Ovary (tissue), 3 donors: ENCODE measurements around the gene DGCR6L.

ENCODE experiments used
- EP300 ChIP-seq: sonication (generic); formaldehyde crosslinking; IDR thresholded peaks from one replicate; pipeline ENCODE4 v1.6.1; 2017; ENCODE audit warnings: antibody characterized with exemption
- POLR2A ChIP-seq: fragments of 450-650 bp; IDR thresholded peaks from one replicate; pipeline ENCODE4 v1.6.1; 2017; ENCODE audit warnings: antibody characterized with exemption, mild to moderate bottlenecking, moderate library complexity
- TF ChIP-seq, protein P1 (sequence below), 3 donors: fragments of 450-650 bp in 2 of 3; fragments of 200-600 bp in 1 of 3; IDR thresholded peaks; one replicate each; pipeline versions ENCODE4 v1.5.1 to v1.8.0; 2016 to 2022; ENCODE audit warnings: antibody characterized with exemption in 3 of 3, mild to moderate bottlenecking in 1 of 3
- donor health status: DM: no; HTN: no; CAD: no.

DNA sequence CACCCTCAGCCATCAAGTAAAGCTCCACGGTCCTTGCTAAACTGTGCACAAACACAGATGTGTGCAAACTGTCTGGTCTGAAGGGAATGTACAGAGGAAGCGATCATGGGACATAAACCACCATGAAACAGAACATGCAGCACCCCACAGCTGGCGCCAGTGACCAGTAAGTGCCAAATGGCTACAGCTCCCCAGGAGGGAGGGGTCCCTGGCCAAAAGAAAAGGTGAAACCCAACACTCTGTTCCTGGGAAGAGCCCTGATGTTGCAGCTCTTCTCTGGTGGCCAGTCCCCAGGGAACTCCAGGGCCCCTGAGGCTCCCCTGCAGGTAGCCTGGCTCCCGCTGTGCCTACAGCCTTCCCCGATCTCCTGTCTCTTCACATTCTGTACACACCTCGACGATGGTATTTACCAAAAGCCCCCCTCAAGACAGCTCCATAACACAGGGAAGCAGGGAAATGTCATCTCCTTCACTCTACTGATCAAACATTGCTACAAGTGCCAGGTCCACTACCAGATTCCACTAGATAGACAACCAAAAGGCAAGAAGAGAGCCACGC, 2.9 kb downstream of the DGCR6L start:
- TF ChIP-seq POLR2A (no peak), EP300 (no peak)
- TF ChIP-seq, protein P1, sequence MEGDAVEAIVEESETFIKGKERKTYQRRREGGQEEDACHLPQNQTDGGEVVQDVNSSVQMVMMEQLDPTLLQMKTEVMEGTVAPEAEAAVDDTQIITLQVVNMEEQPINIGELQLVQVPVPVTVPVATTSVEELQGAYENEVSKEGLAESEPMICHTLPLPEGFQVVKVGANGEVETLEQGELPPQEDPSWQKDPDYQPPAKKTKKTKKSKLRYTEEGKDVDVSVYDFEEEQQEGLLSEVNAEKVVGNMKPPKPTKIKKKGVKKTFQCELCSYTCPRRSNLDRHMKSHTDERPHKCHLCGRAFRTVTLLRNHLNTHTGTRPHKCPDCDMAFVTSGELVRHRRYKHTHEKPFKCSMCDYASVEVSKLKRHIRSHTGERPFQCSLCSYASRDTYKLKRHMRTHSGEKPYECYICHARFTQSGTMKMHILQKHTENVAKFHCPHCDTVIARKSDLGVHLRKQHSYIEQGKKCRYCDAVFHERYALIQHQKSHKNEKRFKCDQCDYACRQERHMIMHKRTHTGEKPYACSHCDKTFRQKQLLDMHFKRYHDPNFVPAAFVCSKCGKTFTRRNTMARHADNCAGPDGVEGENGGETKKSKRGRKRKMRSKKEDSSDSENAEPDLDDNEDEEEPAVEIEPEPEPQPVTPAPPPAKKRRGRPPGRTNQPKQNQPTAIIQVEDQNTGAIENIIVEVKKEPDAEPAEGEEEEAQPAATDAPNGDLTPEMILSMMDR (IDR thresholded peaks at IDR 0.05) = no peak
